Fibroblast of the aortic adventitia (primary cell): ENCODE data around the gene VILL. TPM values are rescaled to one million over a fixed set of nuclear protein-coding genes. Genes with fewer than 3 reads are reported as not detected.
"Not testable (repeated sequence)": the region's sequence is repeated elsewhere in the genome, so short reads cannot be mapped to it uniquely, and the experiment has no call there.

ENCODE experiments used
- DNase-seq: peaks from one replicate; pipeline ENCODE4 v3.0.0-alpha.2; 2010; ENCODE audit warnings: low read depth
- H3K4me3 ChIP-seq: 2 replicates; pipeline ENCODE4 v1.5.1; 2011; ENCODE audit warnings: low read depth, mild to moderate bottlenecking, control low read depth, low read length, moderate library complexity
- CTCF ChIP-seq: IDR thresholded peaks from 2 replicates; pipeline ENCODE4 v1.5.1; 2011; ENCODE audit warnings: mild to moderate bottlenecking, low read length, control low read depth, inconsistent platforms; ENCODE audit not compliant: insufficient read depth
- total RNA-seq: library from RNA; depleted of rRNA; stranded (reverse); fragments of >200 nt; gene quantifications from 2 replicates; pipeline ENCODE4 v1.2.3, GENCODE V29; 2012; ENCODE audit warnings: low replicate concordance

Gene VILL
- total RNA-seq, 1 donor = 7.0 TPM

DNA sequence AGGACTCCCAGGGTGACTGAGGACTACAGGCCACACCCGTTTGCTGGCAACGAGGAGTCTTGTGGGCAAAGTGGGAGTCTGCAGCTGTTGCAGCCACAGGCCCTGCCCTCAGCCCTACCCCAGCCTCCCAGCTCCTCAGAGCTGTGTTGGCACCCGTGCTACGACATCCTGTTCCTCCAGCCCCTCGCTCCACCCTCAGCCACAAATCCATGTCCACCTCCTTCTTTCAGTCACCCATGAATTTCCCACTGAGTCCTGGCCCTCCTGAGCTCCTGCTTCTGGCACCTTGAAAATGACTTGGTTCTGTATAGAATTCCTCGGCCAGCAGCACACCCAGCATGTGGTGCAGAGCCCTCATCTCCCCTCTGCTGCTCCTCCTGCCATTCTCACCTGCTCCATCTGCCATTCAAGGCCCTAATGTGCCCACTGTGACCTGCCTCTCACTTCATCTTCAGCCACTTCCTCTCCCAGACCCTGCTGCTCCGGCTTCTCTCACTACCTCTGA, 20.9 kb upstream of the VILL start:
- no peak for DNase-seq
- TF ChIP-seq CTCF = no peak
- H3K4me3 ChIP-seq = no peak overlapping the region

GRCh38 chr3:37970802-37971201, 19.8 kb upstream of the VILL start:
- TF ChIP-seq CTCF = no peak
- H3K4me3 ChIP-seq = no peak overlapping the region
- no peak for DNase-seq

- DNase-seq = no peak
- no peak overlapping the region for H3K4me3 ChIP-seq
- no peak for TF ChIP-seq CTCF
Measured at GRCh38 chr3:37971467-37971866, 19.1 kb upstream of the VILL start.

DNA sequence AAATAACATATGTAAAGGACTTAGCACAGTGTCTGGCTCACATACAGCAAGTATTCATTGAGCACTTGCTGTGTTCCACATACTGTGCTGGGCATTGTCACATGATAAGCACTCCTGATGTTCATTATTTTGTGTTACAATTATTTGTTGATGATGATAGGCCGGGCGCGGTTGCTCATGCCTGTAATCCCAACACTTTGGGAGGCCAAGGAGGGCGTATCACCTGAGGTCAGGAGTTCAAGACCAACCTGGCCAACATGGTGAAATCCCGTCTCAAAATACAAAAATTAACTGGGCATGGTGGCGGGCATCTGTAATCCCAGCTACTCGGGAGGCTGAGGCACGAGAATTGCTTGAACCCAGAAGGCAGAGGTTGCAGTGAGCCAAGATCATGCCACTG, 18.5 kb upstream of the VILL start:
- H3K4me3 ChIP-seq, DNase-seq: not testable (repeated sequence)

- H3K4me3 ChIP-seq = no peak overlapping the region
- DNase-seq = no peak
- no peak for TF ChIP-seq CTCF
Measured at GRCh38 chr3:37973246-37974054, 17.1 kb upstream of the VILL start.

GRCh38 chr3:37974121-37975083, 16.2 kb upstream of the VILL start:
- H3K4me3 ChIP-seq = no peak overlapping the region
- peak; percentile 60 for DNase-seq
- TF ChIP-seq CTCF = peak; percentile 79
